ENCODE data around the gene LGALS9. TPM values are rescaled to one million over a fixed set of nuclear protein-coding genes. Genes with fewer than 3 reads are reported as not detected.

LGALS9 gene
- total and polyA plus RNA-seq, 2 donors (not counting 1 experiment from before 2014, with no cell fraction given): 65.9 to 197 TPM

DNA sequence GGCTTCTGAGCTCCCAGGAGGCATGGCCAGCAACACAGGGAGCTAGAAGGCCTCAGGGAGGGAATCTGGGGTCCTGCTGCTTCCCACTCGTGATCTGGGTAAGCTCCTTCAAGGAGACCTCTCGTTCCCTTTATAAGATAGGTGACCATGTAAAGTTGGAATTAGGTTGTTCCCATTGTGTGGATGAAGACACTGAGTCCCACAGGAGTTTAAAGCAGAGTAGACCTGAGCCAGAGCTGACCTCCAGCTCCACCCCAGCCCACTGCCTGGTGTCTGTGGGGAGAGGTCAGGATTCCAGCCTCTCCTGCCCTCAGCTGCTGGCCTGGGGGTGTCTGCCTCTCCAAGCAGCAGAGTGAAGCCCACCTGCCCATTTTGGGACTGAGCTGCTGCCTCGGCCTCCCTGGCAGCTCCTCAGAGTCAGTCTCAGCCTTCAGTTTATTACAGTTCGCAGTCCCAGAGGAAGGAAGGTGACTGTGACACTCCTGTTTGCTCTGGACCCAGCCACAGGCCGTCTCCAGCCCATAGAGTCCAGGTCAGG lies 33.1 kb upstream of the LGALS9 start:
- no peak overlapping the region for H3K9ac ChIP-seq (ENCODE audit: low read length)
- no peak overlapping the region for H3K27ac Mint-ChIP-seq
- no peaks in the 10 kb centered on the region for H3K9me3 Mint-ChIP-seq (ENCODE audit: insufficient read depth)
- DNase-seq (no peak), ATAC-seq (ENCODE audit: low read depth) (no peak)
- H2AFZ ChIP-seq (ENCODE audit: insufficient read depth, low read depth, low read length, poor library complexity, severe bottlenecking): no peak overlapping the region
- no peaks in the 10 kb centered on the region for H3K4me1 ChIP-seq (ENCODE audit: control insufficient read depth in 2 of 2, insufficient read depth in 2 of 2, low read length in 2 of 2)
- no peak overlapping the region for H3K27ac ChIP-seq (ENCODE audit: low read length in 2 of 2)
- WGBS (ENCODE audit: insufficient coverage): 97% methylated on average over 4 of the region's 5 CpGs
- no peaks in the 10 kb centered on the region for H3K9me3 ChIP-seq (ENCODE audit: control extremely low read depth in 1 of 3, control insufficient read depth in 2 of 3, insufficient read depth in 1 of 3, low read length in 2 of 3)
- H4K20me1 ChIP-seq (ENCODE audit: control insufficient read depth, insufficient read depth, low read length, poor library complexity, severe bottlenecking): no peaks in the 10 kb centered on the region
- H3K27me3 ChIP-seq (replicated peaks in 1 of 4; ENCODE audit: control extremely low read depth in 1 of 4, control insufficient read depth in 3 of 4, insufficient read depth in 4 of 4, low read length in 3 of 4): no peaks in the 10 kb centered on the region
- H3K4me2 ChIP-seq (replicated peaks; ENCODE audit: low read depth, low read length, poor library complexity, severe bottlenecking): no peak overlapping the region
- intact Hi-C loops (cut with micrococcal nuclease): no loop called here
- H3K4me3 Mint-ChIP-seq: no peak overlapping the region
- no peaks in the 10 kb centered on the region for H3K79me2 ChIP-seq (ENCODE audit: control insufficient read depth, insufficient read depth, low read length)
- no peak overlapping the region for H3K4me3 ChIP-seq (ENCODE audit: control extremely low read depth in 1 of 5, extremely low read depth in 1 of 5, insufficient read depth in 1 of 5, low read depth in 2 of 5, low read length in 4 of 5)
- ChIA-PET POLR2A (no interaction called here), CTCF (interaction anchor here (0.7 to 14.9 kb wide), 10 partner anchors 9 to 361 kb away, joined by 3 to 395 read pairs (median 44); partner anchors contain the start of genes KSR1 and LGALS9)
- peaks cover 0 to 6% of the 10 kb centered on the region in 2 experiments for H3K36me3 ChIP-seq (replicated peaks in 1 of 2; ENCODE audit: control extremely low read depth in 1 of 2, control insufficient read depth in 1 of 2, extremely low read depth in 1 of 2, insufficient read depth in 2 of 2, low read length in 1 of 2)
- H3K27me3 Mint-ChIP-seq: no peaks in the 10 kb centered on the region
- no peaks in the 10 kb centered on the region for H3K4me1 Mint-ChIP-seq
- no peak for TF ChIP-seq EZH2 (IDR thresholded peaks at IDR 0.05; ENCODE audit: borderline replicate concordance, insufficient read depth, low read depth, low read length, poor library complexity, severe bottlenecking)
- no peak for TF ChIP-seq CTCF (IDR thresholded peaks at IDR 0.05)

DNA sequence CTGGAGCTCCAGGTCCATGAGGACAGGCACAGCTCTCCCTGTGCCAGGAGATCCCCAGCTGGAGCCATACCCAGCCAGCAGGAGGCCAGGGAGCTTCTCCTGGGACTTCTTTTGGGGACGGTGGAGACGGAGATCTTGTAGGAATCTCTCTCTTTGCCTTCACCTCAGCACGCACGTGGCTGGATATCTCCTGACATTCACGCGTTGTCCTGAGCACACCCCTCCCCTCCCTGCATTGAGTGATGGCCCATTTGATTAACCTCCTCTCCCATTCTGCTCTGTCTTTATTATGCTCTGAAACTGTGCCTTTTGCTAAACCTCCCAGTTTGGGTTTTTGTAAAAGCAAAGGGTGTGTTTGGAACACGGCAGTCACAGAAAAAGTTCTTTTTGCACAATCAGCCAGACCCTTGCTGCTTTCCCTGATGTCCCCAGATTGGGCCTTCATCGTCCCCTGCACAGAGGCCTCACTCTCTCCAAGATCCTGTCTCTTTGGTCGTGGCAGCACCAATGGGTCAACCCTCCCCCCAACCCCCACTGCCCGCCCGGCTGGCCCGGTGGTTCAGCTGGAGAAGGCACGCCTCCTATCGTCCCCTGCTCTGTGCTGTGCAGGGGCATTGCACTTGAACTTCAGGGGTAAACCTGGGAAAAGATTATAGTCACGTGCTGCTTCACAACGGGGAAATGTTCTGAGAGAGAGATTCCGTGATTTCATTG lies 32.5 kb upstream of the LGALS9 start:
- no peaks in the 10 kb centered on the region for H3K27me3 ChIP-seq (replicated peaks in 1 of 4; ENCODE audit: control extremely low read depth in 1 of 4, control insufficient read depth in 3 of 4, insufficient read depth in 4 of 4, low read length in 3 of 4)
- Mint-ChIP-seq H3K27ac (no peak overlapping the region), H3K27me3 (no peaks in the 10 kb centered on the region), H3K4me1 (peaks cover 2% of the 10 kb centered on the region), H3K9me3 (ENCODE audit: insufficient read depth) (no peaks in the 10 kb centered on the region), H3K4me3 (no peak overlapping the region)
- H3K4me2 ChIP-seq (replicated peaks; ENCODE audit: low read depth, low read length, poor library complexity, severe bottlenecking): no peak overlapping the region
- no peak overlapping the region for H3K27ac ChIP-seq (ENCODE audit: low read length in 2 of 2)
- H3K9me3 ChIP-seq (ENCODE audit: control extremely low read depth in 1 of 3, control insufficient read depth in 2 of 3, insufficient read depth in 1 of 3, low read length in 2 of 3): no peaks in the 10 kb centered on the region
- TF ChIP-seq CTCF (IDR thresholded peaks at IDR 0.05) (no peak), EZH2 (IDR thresholded peaks at IDR 0.05; ENCODE audit: borderline replicate concordance, insufficient read depth, low read depth, low read length, poor library complexity, severe bottlenecking) (no peak)
- H2AFZ ChIP-seq (ENCODE audit: insufficient read depth, low read depth, low read length, poor library complexity, severe bottlenecking): no peak overlapping the region
- ChIA-PET CTCF (interaction anchor here (1.2 to 14.9 kb wide), 23 partner anchors 18 to 435 kb away, joined by 3 to 395 read pairs (median 21); partner anchors contain the start of genes KSR1 and LGALS9), POLR2A (no interaction called here)
- H3K9ac ChIP-seq (ENCODE audit: low read length): no peak overlapping the region
- H3K4me1 ChIP-seq (ENCODE audit: control insufficient read depth in 2 of 2, insufficient read depth in 2 of 2, low read length in 2 of 2): peaks cover 0 to 4% of the 10 kb centered on the region in 2 donors
- no peak overlapping the region for H3K4me3 ChIP-seq (ENCODE audit: control extremely low read depth in 1 of 5, extremely low read depth in 1 of 5, insufficient read depth in 1 of 5, low read depth in 2 of 5, low read length in 4 of 5)
- 95% methylated on average over 15 of the region's 17 CpGs for WGBS (ENCODE audit: insufficient coverage)
- no peak for ATAC-seq (ENCODE audit: low read depth)
- peaks cover 4% of the 10 kb centered on the region for H4K20me1 ChIP-seq (ENCODE audit: control insufficient read depth, insufficient read depth, low read length, poor library complexity, severe bottlenecking)
- peaks cover 0 to 6% of the 10 kb centered on the region in 2 experiments for H3K36me3 ChIP-seq (replicated peaks in 1 of 2; ENCODE audit: control extremely low read depth in 1 of 2, control insufficient read depth in 1 of 2, extremely low read depth in 1 of 2, insufficient read depth in 2 of 2, low read length in 1 of 2)
- intact Hi-C loops (cut with micrococcal nuclease): no loop called here
- DNase-seq: no peak
- no peaks in the 10 kb centered on the region for H3K79me2 ChIP-seq (ENCODE audit: control insufficient read depth, insufficient read depth, low read length)
